GM18907 (cell line): ENCODE measurements around the gene RAB15.
"Not testable (repeated sequence)": the region's sequence is repeated elsewhere in the genome, so short reads cannot be mapped to it uniquely, and the experiment has no call there.

Source experiments
- ATAC-seq: cut with Tn5 transposase; IDR thresholded peaks from one replicate; pipeline ENCODE4 v1.9.1; 2021; ENCODE audit warnings: mild to moderate bottlenecking, moderate library complexity; ENCODE audit not compliant: unreplicated experiment

Gene RAB15

GRCh38 chr14:64914237-64915028, 57.7 kb downstream of the RAB15 start, which contains the start of gene CHURC1:
Gene CHURC1, plus strand, starts transcription at chr14:64914455. Its CDS starts 41 bp downstream, at chr14:64914496.
- ATAC-seq = peak; percentile 98

GRCh38 chr14:64913477-64913876, 58.7 kb downstream of the RAB15 start:
- ATAC-seq = not testable (repeated sequence)

DNA sequence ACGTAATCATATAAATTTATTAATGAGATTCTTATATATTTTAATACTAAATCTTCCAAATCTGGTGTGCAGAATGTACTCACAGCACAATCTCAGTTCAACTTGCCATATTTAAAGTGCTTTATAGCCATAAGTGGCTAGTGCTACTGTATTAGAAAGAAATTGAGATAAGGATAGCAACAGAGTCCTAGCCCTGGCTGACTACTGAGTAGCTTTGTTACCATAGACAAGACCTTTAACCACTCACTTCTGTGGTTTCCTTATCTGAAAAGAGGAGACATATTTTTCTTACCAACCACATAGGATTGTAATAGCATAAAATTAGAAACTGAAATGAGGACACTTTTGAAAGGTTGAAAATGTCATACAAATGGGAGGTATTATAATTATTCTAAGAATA, 59.9 kb downstream of the RAB15 start:
- no peak for ATAC-seq

DNA sequence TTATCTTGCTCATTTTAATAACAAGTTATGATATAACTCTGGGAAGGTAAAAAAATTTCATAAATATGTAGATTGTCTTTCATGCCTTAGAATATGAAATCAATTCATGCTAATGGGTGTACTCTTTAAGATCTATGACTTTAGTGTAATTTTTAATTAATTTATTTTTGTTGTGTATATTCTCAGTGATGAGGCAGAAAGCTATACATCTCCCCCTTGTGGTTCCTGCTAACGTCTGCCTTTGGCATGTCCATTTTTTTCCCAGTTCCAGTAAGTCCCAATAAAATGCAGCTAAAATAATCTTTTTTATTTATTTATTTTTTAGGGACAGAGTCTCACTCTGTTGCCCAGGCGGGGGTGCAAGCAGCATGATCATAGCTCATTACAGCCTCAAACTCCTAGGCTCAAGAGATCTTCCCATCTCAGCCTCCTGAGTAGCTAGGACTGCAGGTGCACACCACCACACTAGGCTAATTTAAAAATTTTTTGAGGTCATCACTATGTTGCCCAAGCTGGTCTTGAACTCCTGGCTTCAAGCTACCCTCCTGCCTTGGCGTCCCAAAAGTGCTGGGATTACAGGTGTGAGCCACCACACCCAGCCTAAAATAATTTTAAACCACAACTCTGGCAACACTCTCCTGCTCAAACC, 61.2 kb downstream of the RAB15 start:
- no peak for ATAC-seq

DNA sequence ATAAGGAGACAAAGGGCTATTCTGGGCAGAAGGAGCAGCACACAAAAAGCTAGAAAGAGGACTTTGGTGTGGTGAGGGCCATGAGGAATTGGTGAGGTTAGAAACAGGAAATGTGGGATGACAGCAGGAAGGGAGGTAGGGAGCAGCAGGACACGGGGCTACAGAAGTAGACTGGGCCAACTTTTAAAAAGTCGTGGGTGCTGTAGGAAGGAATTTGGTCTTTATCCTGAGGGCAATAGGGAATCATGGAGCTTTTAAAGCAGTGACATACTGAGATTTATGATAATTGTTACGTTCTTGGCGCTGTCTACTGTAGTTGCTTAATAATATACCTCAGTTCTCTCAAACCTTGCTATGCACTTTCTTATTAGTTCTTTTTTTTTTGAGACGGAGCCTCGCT, 66.1 kb downstream of the RAB15 start:
- no peak for ATAC-seq

DNA sequence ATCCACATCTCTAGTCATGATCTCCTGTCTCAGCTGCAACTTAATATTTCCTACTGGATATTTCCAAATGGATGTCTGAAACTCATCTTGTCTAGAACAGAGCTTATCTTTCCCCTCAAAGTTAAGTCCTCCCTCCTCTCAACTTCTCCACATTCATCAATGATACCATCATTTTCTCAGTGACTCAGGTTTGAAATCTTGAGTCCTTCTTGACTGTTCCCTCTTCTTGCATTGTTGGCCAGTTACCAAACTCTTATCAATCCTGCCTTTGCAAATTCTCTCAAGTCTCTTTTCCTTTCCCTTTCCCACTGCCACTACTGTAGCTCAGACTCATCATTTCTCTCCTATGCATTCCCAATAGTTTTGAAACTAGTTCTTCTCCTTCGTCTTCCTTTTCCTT, 72.2 kb downstream of the RAB15 start:
- no peak for ATAC-seq
